DND-41 (cell line): ENCODE results near the gene APOM.

ENCODE experiments used
- CTCF ChIP-seq: IDR thresholded peaks from 2 replicates; pipeline ENCODE4 v1.5.1; 2012; ENCODE audit warnings: borderline replicate concordance, low read length, moderate library complexity, mild to moderate bottlenecking; ENCODE audit not compliant: poor library complexity, severe bottlenecking; ENCODE audit errors: extremely low read depth
- EZH2 ChIP-seq: IDR thresholded peaks from 3 replicates; pipeline ENCODE4 v1.6.1; 2012; ENCODE audit warnings: borderline replicate concordance, low read depth, mild to moderate bottlenecking, moderate library complexity, low read length, inconsistent platforms; ENCODE audit not compliant: severe bottlenecking

DNA sequence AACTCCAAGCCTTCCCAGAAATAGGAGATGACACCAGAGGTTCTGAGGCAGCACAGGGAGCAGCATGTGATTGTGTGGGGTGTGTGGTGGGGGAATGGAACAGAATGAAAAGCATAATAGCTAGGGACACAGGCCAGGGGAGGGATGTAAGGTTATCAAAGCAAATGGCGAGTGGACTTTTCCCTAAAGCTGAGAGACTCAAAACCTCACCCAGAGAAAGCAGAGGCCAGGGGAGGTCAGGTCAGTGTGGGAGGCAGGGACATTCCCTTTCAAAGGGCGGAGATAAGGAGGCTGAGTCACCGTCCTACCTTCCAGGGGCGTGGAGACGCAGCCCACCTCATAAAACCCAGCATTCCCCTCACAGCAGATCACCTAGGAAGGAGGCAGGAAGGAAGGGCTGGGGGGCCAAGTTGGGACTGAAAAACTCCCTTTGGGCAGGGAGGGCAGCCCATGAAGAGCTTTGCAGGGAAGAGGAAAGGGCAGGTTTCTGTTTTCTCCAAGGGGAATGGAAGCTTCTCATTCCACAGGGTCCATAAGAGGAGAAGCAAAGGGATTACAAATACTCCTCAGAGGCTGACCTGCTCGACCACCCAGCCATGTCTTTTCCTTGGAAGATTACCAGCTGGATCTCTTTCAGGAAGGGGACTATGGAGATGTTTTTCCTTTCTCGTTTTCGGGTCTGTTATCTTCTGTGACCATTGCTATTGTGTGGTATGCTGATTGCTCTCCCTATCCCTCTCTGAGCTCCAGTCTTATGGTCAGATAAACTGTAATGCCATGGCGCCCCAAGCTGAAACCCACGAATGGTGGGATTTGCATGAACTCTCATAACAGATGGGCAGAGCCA, 34.8 kb downstream of the APOM start:
- no peak for TF ChIP-seq CTCF
- TF ChIP-seq EZH2, result no peak
